ENCODE measurements around the gene CLCA2.

DNA sequence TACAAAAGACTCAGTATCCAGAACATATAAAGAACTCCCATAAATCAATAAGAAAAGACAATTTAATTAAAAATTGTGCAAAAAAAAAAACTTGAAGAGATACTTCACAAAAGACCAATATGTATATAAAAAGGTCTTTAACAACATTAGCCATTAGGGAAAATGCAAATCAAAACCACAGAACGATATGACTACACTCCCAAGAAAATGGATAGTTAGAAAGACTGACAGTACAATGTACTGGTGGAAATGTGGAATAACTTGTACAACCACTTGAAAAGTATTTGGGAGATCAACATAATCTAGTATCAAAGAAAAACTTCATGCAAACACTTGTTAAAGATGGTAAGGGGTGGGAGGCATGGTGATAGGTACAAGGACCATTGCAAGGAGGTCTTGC lies 40.8 kb downstream of the CLCA2 start:
- no peak for TF ChIP-seq GATA2 (IDR thresholded peaks at IDR 0.05; ENCODE audit: low read depth, low read length)
- no peak for TF ChIP-seq GATA3 (IDR thresholded peaks at IDR 0.05; ENCODE audit: low read depth, low read length)
